Measurements from ENCODE around the gene NKAPD1.
A peak's percentile ranks its signal among the peaks of the same experiment; 100 is the strongest.
"Not testable (repeated sequence)": the region's sequence is repeated elsewhere in the genome, so short reads cannot be mapped to it uniquely, and the experiment has no call there.

Gene NKAPD1

GRCh38 chr11:112073941-112074811 lies at the start of gene NKAPD1, which contains the start of gene PIH1D2:
Gene NKAPD1 (plus strand): TSS chr11:112074299. CDS start chr11:112075575, 1,276 bp downstream.
Gene PIH1D2 (minus strand): TSS chr11:112074017. CDS start chr11:112073174, 843 bp downstream.
- DNase-seq, result peak; percentile 98

DNA sequence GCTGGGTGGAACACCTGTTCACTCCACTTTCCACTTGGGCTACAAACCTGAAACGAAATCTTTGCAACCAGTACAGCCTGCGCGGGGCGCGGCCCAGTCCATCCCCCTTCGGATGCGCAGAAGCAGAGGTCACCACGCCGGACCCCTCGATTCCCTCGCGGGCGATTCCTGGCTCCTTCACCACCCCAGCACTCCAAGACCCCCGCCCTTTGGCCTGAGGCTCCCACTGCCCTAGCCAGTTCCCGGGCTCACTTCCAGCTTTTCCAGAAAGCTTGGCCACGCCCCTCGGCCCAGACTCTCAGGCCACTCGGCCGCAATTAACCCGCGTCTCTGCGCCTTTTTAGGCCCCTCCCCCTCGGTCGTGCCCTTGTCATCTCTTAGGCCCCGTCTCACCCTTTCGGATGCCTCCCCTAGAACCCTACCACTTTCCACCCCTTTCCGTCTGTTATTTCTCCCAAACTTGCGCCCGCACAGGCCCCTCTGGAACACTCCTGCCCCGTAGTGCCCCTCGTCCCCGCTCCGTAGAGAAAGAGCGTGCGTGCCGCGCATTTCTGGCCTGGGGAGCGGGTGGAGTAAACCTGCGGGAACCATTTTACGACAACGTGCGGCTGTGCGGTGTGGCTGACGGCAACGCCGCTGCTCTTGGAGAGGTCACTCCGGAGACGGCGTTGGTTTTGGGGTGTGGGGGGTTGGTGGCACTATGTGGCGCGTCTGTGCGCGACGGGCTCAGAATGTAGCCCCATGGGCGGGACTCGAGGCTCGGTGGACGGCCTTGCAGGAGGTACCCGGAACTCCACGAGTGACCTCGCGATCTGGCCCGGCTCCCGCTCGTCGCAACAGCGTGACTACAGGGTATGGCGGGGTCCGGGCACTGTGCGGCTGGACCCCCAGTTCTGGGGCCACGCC lies 49.1 kb upstream of the NKAPD1 start, which contains the start of gene DLAT:
DLAT (plus strand) TSS at position 636 of the 906 bp plus-strand sequence; CDS start at position 701, 65 bp downstream.
- peak; percentile 97 for DNase-seq

DNA sequence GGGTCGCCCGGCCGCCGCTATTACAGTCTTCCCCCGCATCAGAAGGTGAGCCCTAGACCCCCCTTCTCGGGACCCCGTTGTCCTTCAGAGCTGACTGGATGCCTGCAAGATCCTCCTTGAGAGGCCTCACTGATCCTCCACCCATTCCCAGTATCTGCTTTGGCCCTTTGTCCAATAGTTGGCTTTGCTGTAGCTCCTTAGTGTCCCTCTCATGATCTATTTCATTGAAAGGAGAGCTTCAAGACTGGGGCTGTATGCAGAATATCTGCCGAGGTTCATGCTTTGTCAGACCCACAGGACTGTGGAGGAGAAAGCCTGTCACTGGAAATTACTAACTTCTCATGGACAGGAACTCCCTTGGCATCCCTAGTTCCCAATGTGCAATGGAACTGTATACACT lies 48.4 kb upstream of the NKAPD1 start:
- DNase-seq, result peak; percentile 63

DNA sequence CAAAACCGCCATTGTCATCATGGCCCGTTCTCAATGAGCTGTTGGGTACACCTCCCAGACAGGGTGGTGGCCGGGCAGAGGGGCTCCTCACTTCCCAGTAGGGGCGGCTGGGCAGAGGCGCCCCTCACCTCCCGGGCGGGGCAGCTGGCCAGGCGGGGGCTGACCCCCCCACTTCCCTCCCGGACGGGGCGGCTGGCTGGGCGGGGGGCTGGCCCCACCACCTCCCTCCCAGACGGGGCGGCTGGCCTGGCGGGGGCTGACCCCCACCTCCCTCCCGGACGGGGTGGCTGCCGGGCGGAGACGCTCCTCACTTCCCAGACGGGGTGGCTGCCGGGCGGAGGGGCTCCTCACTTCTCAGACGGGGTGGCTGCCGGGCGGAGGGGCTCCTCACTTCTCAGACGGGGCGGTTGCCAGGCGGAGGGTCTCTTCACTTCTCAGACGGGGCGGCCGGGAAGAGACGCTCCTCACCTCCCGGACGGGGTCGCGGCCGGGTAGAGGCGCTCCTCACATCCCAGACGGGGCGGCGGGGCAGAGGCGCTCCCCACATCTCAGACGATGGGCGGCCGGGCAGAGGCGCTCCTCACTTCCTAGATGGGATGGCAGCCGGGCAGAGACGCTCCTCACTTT lies 47.2 kb upstream of the NKAPD1 start:
- not testable (repeated sequence) for DNase-seq

DNA sequence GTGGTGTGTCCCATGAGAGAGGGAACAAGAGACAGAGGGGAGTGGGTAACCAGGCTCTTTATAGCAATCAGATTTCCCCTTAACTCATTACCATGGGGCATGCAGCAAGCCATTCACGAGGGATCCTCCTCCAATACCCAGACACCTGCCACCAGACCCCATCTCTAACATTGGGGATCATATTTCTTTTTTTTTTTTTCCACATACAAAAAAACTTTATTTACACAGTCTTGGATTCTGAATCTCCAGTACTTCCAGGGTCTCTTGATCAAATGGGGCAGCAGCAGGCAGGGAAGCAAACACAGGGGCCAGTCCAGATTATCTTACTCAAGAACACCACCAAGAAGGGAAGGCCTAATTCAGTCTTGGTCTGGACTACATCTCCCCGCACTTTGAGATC lies 44.6 kb upstream of the NKAPD1 start:
- DNase-seq, result no peak

- DNase-seq, result no peak
Measured at GRCh38 chr11:112033902-112034301, 40.2 kb upstream of the NKAPD1 start.

DNA sequence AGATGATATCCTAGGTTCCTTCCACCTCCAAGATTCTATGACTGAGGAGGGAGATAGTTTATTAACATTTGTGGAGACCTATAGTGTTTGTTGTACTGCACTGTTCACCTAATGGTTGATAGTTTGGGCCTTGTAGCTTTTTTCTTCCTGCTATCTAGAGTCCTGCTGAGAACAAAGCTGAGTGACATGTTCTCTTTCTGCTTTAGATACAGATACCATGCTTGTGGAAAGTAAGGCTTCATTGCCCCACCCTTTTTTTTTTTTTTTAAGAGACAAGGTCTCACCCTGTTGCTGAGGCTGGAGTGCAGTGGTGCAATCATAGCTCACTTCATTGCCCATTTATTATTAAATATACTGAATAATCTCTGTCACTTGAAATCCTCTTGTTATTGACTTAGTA lies 36.6 kb upstream of the NKAPD1 start:
- DNase-seq, result no peak

DNA sequence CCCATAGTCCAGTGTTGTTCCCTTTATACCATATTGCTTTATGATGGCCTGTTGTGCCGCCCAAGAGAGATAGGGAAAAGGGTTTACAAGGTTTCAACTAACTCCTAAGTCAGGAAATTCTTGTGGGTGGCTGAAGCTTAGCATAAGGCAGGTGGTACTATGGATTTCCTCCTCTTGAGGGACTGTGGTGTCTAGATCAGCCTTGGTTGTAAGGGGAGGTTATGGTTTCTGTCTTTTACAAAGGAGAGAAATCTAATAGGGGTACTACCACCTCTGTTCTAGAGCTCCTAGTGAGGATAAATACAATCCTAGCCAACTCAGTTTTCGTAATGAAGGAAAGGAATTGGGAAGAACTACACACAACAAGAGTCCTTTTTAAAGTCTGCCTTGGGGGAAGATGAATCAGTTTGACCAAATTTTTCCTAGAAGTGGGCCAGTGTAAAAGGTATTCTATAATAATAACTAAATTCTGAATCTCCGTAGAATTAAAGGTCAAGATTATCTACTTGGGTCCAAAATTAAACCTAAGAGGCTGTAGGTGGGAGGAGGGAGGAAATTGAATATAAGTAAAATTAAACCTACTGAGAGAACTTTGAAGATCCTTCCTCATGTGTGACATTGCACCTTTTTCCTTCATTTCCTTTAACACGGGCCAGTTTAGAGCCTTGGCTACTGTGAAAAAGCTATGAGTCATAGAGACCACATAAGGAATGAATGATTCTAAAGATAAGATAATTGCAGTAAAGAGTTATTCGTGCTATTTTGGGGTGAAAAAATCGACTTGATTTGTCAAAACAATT lies 31.7 kb upstream of the NKAPD1 start:
- no peak for DNase-seq

- no peak for DNase-seq
Measured at GRCh38 chr11:112042961-112043304, 31.2 kb upstream of the NKAPD1 start.

- no peak for DNase-seq
Measured at GRCh38 chr11:112044961-112045360, 29.1 kb upstream of the NKAPD1 start.

GRCh38 chr11:112046647-112047046 lies 27.5 kb upstream of the NKAPD1 start:
- DNase-seq, result not testable (repeated sequence)

DNA sequence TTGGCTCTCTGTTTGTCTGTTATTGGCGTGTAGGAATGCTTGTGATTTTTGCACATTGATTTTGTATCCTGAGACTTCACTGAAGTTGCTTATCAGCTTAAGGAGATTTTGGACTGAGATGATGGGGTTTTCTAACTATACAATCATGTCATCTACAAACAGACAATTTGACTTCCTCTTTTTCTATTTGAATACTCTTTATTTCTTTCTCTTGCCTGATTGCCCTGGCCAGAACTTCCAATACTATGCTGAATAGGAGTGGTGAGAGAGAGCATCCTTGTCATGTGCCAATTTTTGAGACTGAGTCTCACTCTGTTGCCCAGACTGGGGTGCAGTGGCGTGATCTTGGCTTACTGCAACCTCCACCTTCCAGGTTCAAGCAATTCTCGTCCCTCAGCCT lies 25.8 kb upstream of the NKAPD1 start:
- DNase-seq, result not testable (repeated sequence)

DNA sequence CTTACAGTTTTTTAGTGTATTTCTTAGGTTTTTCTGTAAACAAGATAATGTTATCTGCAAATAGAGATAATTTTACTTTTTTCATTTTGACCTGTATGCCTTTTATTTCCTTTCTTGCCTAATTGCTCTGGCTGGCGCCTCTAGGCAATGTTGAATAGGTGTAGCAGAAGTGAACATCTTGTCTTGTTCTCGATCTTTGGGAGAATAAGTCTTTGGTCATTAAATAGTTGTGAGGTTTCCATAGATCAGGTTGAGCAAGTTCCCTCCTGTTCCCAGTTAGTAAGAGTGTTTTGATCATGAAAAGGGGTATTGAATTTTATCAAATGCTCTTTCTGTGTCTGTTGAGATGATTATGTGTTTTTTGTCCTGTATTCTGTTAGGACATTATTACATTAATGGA lies 24.3 kb upstream of the NKAPD1 start:
- DNase-seq, result no peak

DNA sequence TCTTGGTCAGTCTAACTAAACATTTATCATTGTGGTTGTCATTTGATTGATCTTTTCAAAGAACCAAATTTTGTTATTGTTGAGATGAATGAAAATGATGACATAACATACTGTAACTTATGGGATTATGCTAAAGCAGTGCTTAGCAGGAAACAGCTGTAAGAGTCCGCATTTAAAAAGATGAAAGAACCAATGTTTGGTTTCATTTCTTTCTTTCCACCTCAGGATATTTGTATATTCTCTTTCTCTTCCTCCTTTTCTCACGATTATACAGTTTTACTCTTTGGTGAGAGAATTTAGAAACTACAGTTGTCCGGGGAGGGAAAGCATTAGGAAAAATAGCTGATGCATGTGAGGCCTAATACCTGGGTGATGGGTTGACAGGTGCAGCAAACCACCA lies 23.4 kb upstream of the NKAPD1 start:
- DNase-seq, result no peak

DNA sequence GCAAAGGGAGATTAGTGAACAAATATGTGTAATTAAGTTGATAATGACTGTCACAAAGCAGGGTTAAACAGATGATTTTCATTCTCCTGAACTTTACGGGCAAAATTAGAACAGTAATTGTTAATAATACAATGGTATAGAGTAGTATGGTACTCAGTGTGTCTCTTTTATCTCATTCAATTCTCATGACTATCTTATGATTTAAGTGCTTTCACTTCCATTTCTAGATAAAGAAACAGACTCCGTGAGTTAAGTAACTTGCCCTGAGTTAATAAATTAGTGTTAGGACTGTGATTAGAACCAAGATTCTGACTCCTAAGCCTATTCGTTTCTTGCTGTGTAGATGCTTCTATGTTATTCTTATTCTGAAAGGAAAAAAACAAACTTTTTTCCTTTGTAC lies 22.3 kb upstream of the NKAPD1 start:
- no peak for DNase-seq

- DNase-seq, result no peak
Measured at GRCh38 chr11:112057170-112057569, 16.9 kb upstream of the NKAPD1 start.

DNA sequence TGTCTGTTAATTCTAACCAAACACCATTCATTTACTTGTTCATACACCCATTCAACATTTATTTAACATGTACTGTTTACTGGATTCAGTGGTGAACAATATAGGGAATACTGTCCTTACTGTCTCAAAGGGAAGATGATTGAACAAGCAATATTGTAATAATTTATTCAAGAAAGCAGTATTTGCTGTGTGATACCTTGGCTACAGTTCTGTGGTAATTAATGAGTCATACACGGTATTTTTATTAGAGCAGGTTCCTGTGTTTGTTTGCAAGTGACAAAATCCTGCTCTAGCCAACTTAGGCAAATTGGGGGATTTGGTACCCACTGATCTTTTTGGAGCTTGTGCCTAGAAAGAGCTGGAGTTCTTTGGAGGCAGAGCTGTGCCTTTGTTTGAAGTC lies 16.0 kb upstream of the NKAPD1 start:
- DNase-seq, result no peak

DNA sequence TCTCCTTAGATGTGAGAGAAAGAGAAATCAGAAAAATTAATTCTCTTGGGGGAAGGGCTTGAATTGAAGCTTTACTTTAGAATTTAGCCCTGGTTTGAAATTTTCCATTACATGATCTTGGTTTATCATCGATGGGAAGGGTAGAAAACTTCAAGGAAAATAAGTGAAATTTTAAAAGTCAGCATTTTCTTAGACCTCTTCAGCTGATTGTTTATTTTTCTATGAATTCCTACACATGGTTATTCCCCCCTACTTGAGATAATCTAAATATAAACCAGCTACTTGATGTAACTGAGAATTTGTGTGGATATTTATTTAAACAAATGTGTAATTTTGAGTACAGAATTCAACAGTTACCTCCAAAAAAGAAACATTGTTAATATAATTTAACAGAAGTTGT lies 11.2 kb upstream of the NKAPD1 start:
- no peak for DNase-seq

GRCh38 chr11:112082729-112083128 lies 8.6 kb downstream of the NKAPD1 start:
- no peak for DNase-seq

DNA sequence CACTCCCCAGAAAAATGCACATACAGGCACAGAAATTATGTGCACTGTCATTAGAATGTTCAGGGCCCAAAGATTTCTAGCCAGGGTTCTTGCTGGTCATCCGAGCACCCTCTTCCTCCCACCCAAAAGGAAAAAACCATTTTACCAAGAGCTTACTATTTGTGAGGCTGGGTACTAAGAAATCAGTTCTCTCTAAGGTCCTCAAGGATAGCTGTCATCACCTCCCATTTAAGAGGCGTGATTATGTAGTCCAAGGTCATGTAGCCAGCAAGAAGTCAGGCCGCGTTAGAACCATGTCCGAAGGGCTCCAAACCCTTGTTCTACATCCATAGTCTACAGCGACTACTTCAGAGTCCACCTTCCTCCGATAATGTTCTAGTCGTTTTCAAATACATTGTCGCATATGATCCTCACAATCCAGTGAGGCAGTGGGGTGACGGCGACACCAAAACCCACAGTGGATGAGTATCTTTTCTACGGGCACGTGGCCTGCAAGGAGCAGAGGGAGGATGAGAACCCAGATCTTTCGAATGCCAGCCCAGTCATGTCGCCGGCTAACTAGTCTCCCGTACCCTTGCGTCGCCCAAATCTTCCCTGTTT lies 11.8 kb downstream of the NKAPD1 start:
- DNase-seq, result no peak

- peak; percentile 99 for DNase-seq
Measured at GRCh38 chr11:112086422-112087191, 12.5 kb downstream of the NKAPD1 start, which contains the start of the genes SDHD and TIMM8B. Gene SDHD (plus strand): TSS chr11:112086873. CDS start chr11:112086908, 35 bp downstream. Gene TIMM8B (minus strand): TSS chr11:112086756. CDS start chr11:112086723, 33 bp downstream.
